ENCODE results near the gene ARHGAP4. TPM values are rescaled to one million over a fixed set of nuclear protein-coding genes. Genes with fewer than 3 reads are reported as not detected.
A peak's percentile ranks its signal among the peaks of the same experiment; 100 is the strongest.

The ARHGAP4 gene
- total RNA-seq, 1 donor from 2014 or later = 94.3 TPM

- Histone ChIP-seq H3K36me3 (peaks cover 68 to 76% of the 10 kb centered on the region in 2 donors), H3K9me3 (no peaks in the 10 kb centered on the region), H3K4me1 (peaks cover 4 to 16% of the 10 kb centered on the region in 2 donors), H3K27me3 (no peaks in the 10 kb centered on the region), H3K27ac (peak overlapping the region; percentile 69 to 78), H3K4me3 (peak overlapping the region in 1 of 2 donors; percentile 6)
- intact Hi-C loops (cut with DNase I) = loop anchor here (1.0 to 10.0 kb wide), 5 partner anchors 24 to 995 kb away; partner anchors contain the start of genes ATP2B3 and PLXNB3
- no peak for TF ChIP-seq CTCF (IDR thresholded peaks at IDR 0.05)
- no peak for DNase-seq (ENCODE audit: low spot score in 2 of 2)
Observed at GRCh38 chrX:153952373-153953026, 26.4 kb upstream of the ARHGAP4 start.

GRCh38 chrX:153951683-153952372 lies 25.8 kb upstream of the ARHGAP4 start:
- peak overlapping the region in 1 of 2 donors; percentile 78 for H3K27ac ChIP-seq
- intact Hi-C loops (cut with DNase I) = loop anchor here (2.0 to 10.0 kb wide), 3 partner anchors 23 to 995 kb away; partner anchors contain the start of gene ATP2B3
- DNase-seq (ENCODE audit: low spot score in 2 of 2) = no peak
- TF ChIP-seq CTCF (IDR thresholded peaks at IDR 0.05) = no peak
- H3K4me1 ChIP-seq = peaks cover 4 to 16% of the 10 kb centered on the region in 2 donors
- peaks cover 63 to 69% of the 10 kb centered on the region in 2 donors for H3K36me3 ChIP-seq
- H3K4me3 ChIP-seq = no peak overlapping the region
- no peaks in the 10 kb centered on the region for H3K9me3 ChIP-seq
- H3K27me3 ChIP-seq = no peaks in the 10 kb centered on the region

GRCh38 chrX:153950127-153950526 lies 24.1 kb upstream of the ARHGAP4 start:
- H3K27me3 ChIP-seq = no peaks in the 10 kb centered on the region
- no peak overlapping the region for H3K4me3 ChIP-seq
- peaks cover 51 to 56% of the 10 kb centered on the region in 2 donors for H3K36me3 ChIP-seq
- no peak for DNase-seq (ENCODE audit: low spot score in 2 of 2)
- intact Hi-C loops (cut with DNase I) = loop anchor here (5.0 to 10.0 kb wide), 2 partner anchors 435 to 993 kb away; partner anchors contain the start of gene ATP2B3
- TF ChIP-seq CTCF (IDR thresholded peaks at IDR 0.05) = no peak
- H3K27ac ChIP-seq = no peak overlapping the region
- peaks cover 4 to 16% of the 10 kb centered on the region in 2 donors for H3K4me1 ChIP-seq
- H3K9me3 ChIP-seq = no peaks in the 10 kb centered on the region

- intact Hi-C loops (cut with DNase I) = no loop called here
- Histone ChIP-seq H3K27ac (no peak overlapping the region), H3K4me1 (peaks cover 4 to 16% of the 10 kb centered on the region in 2 donors)
Observed at GRCh38 chrX:153948847-153949805, 23.1 kb upstream of the ARHGAP4 start.

More at GRCh38 chrX:153948847-153949805, 23.1 kb upstream of the ARHGAP4 start:
- no peak for TF ChIP-seq CTCF (IDR thresholded peaks at IDR 0.05)
- no peak overlapping the region for H3K4me3 ChIP-seq
- H3K27me3 ChIP-seq = no peaks in the 10 kb centered on the region
- H3K36me3 ChIP-seq = peaks cover 43 to 48% of the 10 kb centered on the region in 2 donors
- no peak for DNase-seq (ENCODE audit: low spot score in 2 of 2)
- no peaks in the 10 kb centered on the region for H3K9me3 ChIP-seq
